ENCODE results near the gene LRRTM2. TPM values are rescaled to one million over a fixed set of nuclear protein-coding genes. Genes with fewer than 3 reads are reported as not detected.

LRRTM2 gene
- total and polyA plus RNA-seq, 2 donors (not counting 3 experiments of a cell fraction or from before 2014, with no cell fraction given), result 0.06 to 0.20 TPM

DNA sequence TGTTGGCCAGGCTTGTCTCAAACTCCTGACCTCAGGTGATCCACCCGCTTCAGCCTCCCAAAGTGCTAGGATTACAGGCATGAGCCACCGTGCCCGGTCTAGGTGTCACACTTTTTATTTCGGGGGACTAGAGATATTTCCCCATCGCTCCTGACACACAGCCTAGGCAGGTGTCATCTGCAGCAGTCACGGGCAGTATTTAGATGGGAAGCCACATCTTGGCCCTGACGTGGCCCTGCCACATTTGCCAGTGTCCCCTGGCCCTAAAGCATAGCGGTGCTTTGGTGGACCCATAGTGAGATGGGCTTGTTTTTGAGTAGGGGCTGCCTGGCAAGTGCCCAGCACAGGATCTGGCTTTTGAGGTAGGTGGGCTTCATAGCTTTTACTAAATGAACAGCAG lies 45.0 kb upstream of the LRRTM2 start:
- Histone ChIP-seq H2AFZ (ENCODE audit: low read depth, low read length) (no peak overlapping the region), H3K27me3 (ENCODE audit: control insufficient read depth in 2 of 2, insufficient read depth in 2 of 2, low read length in 2 of 2) (no peaks in the 10 kb centered on the region), H3K4me3 (replicated peaks in 1 of 3; ENCODE audit: insufficient read depth in 1 of 3, low read depth in 1 of 3, low read length in 3 of 3) (no peak overlapping the region), H3K4me2 (ENCODE audit: insufficient read depth, low read length) (no peak overlapping the region), H4K20me1 (replicated peaks; ENCODE audit: control insufficient read depth, extremely low read depth, insufficient read depth, low read length) (peaks cover 4% of the 10 kb centered on the region), H3K9ac (replicated peaks; ENCODE audit: extremely low read depth, insufficient read depth, low read length) (no peak overlapping the region), H3K36me3 (ENCODE audit: control insufficient read depth in 2 of 2, extremely low read depth in 1 of 2, insufficient read depth in 2 of 2, low read length in 2 of 2) (peaks cover 7 to 12% of the 10 kb centered on the region in 2 experiments), H3K4me1 (ENCODE audit: control insufficient read depth, extremely low read depth, insufficient read depth, low read length) (no peaks in the 10 kb centered on the region), H3K79me2 (ENCODE audit: control insufficient read depth, insufficient read depth, low read length) (peaks cover 11% of the 10 kb centered on the region), H3K27ac (ENCODE audit: insufficient read depth, low read depth, low read length) (no peak overlapping the region), H3K9me1 (replicated peaks; ENCODE audit: control insufficient read depth, extremely low read depth, insufficient read depth, low read length) (no peaks in the 10 kb centered on the region), H3K9me3 (replicated peaks; ENCODE audit: control insufficient read depth, insufficient read depth, low read length) (no peaks in the 10 kb centered on the region)
- TF ChIP-seq POLR2A (IDR thresholded peaks at IDR 0.05; ENCODE audit: low read depth, low read length) (no peak), POLR2AphosphoS5 (IDR thresholded peaks at IDR 0.05; ENCODE audit: insufficient read depth, low read depth, low read length) (no peak), GATA2 (IDR thresholded peaks at IDR 0.05; ENCODE audit: insufficient read depth, insufficient read length, low read depth, low read length) (no peak), MAX (IDR thresholded peaks at IDR 0.05; ENCODE audit: insufficient read depth, insufficient read length) (no peak), FOS (IDR thresholded peaks at IDR 0.05; ENCODE audit: borderline replicate concordance, insufficient read depth, low read length) (no peak), MYC (IDR thresholded peaks at IDR 0.05; ENCODE audit: low read depth, low read length) (no peak), JUN (IDR thresholded peaks at IDR 0.05; ENCODE audit: borderline replicate concordance, insufficient read depth, insufficient read length, low read depth) (no peak), EZH2 (IDR thresholded peaks at IDR 0.05; ENCODE audit: borderline replicate concordance, low read depth, low read length, severe bottlenecking) (no peak)
- TF ChIP-seq, protein P1, sequence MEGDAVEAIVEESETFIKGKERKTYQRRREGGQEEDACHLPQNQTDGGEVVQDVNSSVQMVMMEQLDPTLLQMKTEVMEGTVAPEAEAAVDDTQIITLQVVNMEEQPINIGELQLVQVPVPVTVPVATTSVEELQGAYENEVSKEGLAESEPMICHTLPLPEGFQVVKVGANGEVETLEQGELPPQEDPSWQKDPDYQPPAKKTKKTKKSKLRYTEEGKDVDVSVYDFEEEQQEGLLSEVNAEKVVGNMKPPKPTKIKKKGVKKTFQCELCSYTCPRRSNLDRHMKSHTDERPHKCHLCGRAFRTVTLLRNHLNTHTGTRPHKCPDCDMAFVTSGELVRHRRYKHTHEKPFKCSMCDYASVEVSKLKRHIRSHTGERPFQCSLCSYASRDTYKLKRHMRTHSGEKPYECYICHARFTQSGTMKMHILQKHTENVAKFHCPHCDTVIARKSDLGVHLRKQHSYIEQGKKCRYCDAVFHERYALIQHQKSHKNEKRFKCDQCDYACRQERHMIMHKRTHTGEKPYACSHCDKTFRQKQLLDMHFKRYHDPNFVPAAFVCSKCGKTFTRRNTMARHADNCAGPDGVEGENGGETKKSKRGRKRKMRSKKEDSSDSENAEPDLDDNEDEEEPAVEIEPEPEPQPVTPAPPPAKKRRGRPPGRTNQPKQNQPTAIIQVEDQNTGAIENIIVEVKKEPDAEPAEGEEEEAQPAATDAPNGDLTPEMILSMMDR (IDR thresholded peaks at IDR 0.05; ENCODE audit: extremely low read depth in 1 of 2, insufficient read depth in 1 of 2, low read depth in 1 of 2, low read length in 2 of 2), result no peak
- BruUV-seq (replicated peaks), result no TSS peak
- intact Hi-C loops (cut with micrococcal nuclease) (no loop called here), dilution Hi-C loops (cut with MboI; ENCODE audit: extremely low pct_ligation_motif_present, low sequenced_read_pairs) (no loop called here)
- POLR2A ChIA-PET, result interaction anchor here (0.7 kb wide), 1 partner anchor 264 kb away, joined by 4 read pairs; no protein-coding TSS in a partner anchor
- CTCF ChIA-PET, result interaction anchor here (1.4 kb wide), 1 partner anchor 130 kb away, joined by 7 read pairs; no protein-coding TSS in a partner anchor
- DNase-seq (ENCODE audit: low read depth, low spot score) (no peak), FAIRE-seq (no peak)

Measured in endothelial cell of umbilical vein (primary cell).